Anterior cingulate cortex (tissue), 58 donors: ENCODE measurements around the gene PGM5.

Experiments
- DNase-seq, 58 donors: peaks; one replicate each; lab custom pipeline; 2025; lab: John Stamatoyannopoulos, UW

PGM5 gene

GRCh38 chr9:68428481-68428880, 72.1 kb downstream of the PGM5 start:
- DNase-seq = no peak

DNA sequence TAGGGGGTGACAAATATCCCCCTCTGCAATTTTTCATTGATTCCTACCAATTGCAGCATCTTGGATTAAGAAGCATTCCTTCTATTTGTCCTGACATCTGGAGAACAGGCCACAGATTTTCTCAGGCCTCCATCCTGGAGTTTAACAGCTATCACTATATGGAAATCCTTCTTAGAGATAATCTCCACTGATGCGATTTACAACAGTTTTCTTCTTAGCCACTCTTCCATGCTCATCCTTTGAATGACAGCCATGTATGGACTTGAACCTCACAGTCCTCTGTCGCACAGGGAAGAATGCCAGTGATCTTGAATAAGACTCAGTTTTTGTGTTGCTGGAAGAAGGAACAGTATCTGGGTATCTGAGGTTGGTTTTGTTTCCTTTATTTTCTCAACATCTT, 73.2 kb downstream of the PGM5 start:
- no peak for DNase-seq

- no peak for DNase-seq
Observed at GRCh38 chr9:68431307-68431706, 74.9 kb downstream of the PGM5 start.

- no peak for DNase-seq
Observed at GRCh38 chr9:68433531-68434110, 77.2 kb downstream of the PGM5 start.

DNA sequence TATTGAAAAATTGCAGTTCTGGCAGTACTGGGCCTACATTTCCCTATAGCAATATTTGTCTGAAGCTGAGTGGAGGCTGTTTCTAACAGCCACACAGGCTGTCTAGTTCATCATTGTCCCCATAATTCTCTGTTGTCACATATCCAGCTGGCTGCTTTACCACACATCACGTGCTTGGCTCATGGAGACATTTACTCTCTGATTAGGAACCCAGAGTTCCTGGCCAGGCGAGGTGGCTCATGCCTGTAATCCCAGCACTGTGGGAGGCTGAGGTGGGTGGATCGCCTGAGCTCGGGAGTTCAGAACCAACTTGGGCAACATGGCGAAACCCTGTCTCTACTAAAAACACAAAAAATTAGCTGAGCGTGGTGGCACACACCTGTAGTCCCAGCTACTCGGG, 81.4 kb downstream of the PGM5 start:
- DNase-seq = peak in 4 of 58 donors; percentile 1 to 6 (median 4)

- no peak for DNase-seq
Observed at GRCh38 chr9:68443624-68444023, 87.2 kb downstream of the PGM5 start.

- no peak for DNase-seq
Observed at GRCh38 chr9:68446836-68447235, 90.4 kb downstream of the PGM5 start.

- DNase-seq = no peak
Observed at GRCh38 chr9:68447611-68448010, 91.2 kb downstream of the PGM5 start.

GRCh38 chr9:68454579-68455334, 98.3 kb downstream of the PGM5 start:
- no peak for DNase-seq

DNA sequence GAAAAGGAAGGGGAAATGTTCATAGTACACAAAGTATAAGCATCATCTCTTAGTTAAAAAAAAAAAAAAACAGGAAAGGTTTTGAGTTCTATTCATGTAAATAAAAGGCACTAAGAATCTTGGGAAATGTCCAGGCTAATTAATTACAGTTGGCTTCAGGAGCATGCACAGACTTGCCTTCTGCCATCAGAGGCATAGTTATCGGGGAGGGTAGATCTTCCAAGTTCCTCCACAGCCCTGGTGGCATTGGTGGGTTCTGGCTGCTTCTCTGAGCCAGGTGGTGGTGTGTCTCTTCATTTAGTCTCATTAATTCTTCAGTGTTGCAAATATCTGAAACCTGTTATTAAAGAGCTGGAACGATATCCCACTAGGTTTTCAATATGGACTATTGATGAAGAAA, 99.0 kb downstream of the PGM5 start:
- DNase-seq = no peak

- DNase-seq = no peak
Observed at GRCh38 chr9:68457803-68458202, 101.4 kb downstream of the PGM5 start.

GRCh38 chr9:68458918-68459317, 102.5 kb downstream of the PGM5 start:
- DNase-seq = no peak

- no peak for DNase-seq
Observed at GRCh38 chr9:68462105-68462775, 105.8 kb downstream of the PGM5 start.

DNA sequence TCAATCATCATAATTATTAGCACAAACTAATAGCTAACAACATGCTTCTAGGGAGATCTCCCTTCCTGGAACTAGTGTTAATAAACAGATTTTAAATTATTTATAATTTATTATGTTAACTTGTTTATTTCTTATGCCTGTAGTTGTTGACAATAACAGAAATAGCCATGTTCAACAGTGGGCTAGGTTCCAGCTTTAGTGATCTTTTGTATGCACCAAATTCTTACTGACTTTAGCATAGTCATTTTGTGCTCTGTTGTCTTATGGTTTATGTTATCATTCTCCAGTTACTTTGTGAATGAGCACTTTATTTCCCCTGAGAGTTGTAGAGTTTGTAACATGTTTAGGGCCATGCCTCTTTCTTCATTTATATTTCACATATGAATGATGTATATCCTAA, 113.7 kb downstream of the PGM5 start:
- no peak for DNase-seq

DNA sequence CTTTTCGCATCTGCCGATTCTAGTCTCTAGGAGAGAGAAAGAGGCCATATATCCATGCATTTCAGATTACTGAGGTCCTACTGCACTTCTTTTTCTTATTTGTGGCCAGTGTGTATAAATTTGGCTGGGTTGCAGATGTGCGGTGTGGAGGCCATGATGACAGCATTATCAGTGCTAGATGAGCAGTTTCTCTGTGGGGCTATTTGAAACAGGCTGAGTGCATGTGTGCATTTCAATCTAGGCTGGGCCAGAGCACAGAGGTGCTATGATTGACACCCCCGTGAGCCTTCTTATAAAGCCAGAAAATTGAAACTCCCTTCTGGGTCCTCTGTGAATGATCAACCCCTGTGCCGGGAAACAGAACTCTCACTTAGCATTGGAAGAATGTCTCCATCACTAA, 114.2 kb downstream of the PGM5 start:
- no peak for DNase-seq

- DNase-seq = no peak
Observed at GRCh38 chr9:68472119-68472518, 115.7 kb downstream of the PGM5 start.

- peak in 2 of 58 donors; percentile 1 to 11 for DNase-seq
Observed at GRCh38 chr9:68473790-68474189, 117.4 kb downstream of the PGM5 start.

GRCh38 chr9:68476422-68476821, 120.0 kb downstream of the PGM5 start:
- no peak for DNase-seq

- no peak for DNase-seq
Observed at GRCh38 chr9:68476847-68477246, 120.4 kb downstream of the PGM5 start.

- no peak for DNase-seq
Observed at GRCh38 chr9:68480807-68481206, 124.4 kb downstream of the PGM5 start.

- DNase-seq = no peak
Observed at GRCh38 chr9:68482548-68482947, 126.1 kb downstream of the PGM5 start.

GRCh38 chr9:68488126-68488525, 131.7 kb downstream of the PGM5 start:
- DNase-seq = no peak
